ENCODE data around the gene EIPR1.

DNA sequence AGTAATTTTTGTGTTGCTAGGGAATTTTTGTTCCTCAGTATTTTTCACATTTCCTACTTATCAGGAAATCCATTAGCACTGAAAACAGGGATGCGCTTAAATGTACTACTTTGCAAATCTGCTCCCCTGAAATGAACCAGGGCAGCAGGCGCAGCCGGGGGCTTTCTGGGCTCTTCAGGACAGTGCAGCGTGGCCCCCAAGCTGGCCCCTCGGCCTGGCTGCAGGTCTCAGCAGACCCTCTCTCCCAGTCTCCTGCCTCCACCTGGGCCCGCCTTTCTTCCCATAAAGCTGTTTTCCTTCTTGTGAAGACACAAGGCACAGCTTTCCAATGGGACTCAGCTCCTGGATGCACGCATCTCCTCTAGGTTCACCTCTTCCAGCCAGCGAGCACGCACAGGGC, 35.3 kb downstream of the EIPR1 start:
- TF ChIP-seq CTCF (conservative IDR thresholded peaks at IDR 0.05) (no peak), ZFX (IDR thresholded peaks at IDR 0.05) (no peak)
